Thyroid gland (tissue), 4 donors: ENCODE data around the gene LRATD1.

Source experiments
- CTCF ChIP-seq, 6 experiments: fragments of 200-600 bp in 3 of 6; fragments of 450-650 bp in 3 of 6; sonication (generic) in 3 of 6; IDR thresholded peaks; one replicate each; pipeline ENCODE4 v1.5.1; 2016 to 2019; ENCODE audit warnings: antibody characterized with exemption in 6 of 6, mild to moderate bottlenecking in 2 of 6, inconsistent platforms in 1 of 6, moderate library complexity in 1 of 6
- POLR2A ChIP-seq, 2 donors: fragments of 450-650 bp; IDR thresholded peaks; one replicate each; pipeline ENCODE4 v1.6.1; 2017; ENCODE audit warnings: antibody characterized with exemption in 2 of 2, mild to moderate bottlenecking in 2 of 2, moderate library complexity in 1 of 2

- no peak for TF ChIP-seq CTCF (IDR thresholded peaks at IDR 0.05)
- TF ChIP-seq POLR2A (IDR thresholded peaks at IDR 0.05) = no peak
These were observed 46.2 kb downstream of the LRATD1 start for GRCh38 chr2:14678761-14679160.
